22Rv1 (cell line): Measurements from ENCODE around the gene AFP.

Experiments
- ZFX ChIP-seq: fragments of 450-650 bp; IDR thresholded peaks from 2 replicates; pipeline ENCODE4 v1.6.1; 2017; ENCODE audit warnings: antibody characterized with exemption, borderline replicate concordance
- TF ChIP-seq, protein P1 (sequence below): fragments of 450-650 bp; IDR thresholded peaks from 2 replicates; pipeline ENCODE4 v1.5.1; 2017; ENCODE audit warnings: mild to moderate bottlenecking

DNA sequence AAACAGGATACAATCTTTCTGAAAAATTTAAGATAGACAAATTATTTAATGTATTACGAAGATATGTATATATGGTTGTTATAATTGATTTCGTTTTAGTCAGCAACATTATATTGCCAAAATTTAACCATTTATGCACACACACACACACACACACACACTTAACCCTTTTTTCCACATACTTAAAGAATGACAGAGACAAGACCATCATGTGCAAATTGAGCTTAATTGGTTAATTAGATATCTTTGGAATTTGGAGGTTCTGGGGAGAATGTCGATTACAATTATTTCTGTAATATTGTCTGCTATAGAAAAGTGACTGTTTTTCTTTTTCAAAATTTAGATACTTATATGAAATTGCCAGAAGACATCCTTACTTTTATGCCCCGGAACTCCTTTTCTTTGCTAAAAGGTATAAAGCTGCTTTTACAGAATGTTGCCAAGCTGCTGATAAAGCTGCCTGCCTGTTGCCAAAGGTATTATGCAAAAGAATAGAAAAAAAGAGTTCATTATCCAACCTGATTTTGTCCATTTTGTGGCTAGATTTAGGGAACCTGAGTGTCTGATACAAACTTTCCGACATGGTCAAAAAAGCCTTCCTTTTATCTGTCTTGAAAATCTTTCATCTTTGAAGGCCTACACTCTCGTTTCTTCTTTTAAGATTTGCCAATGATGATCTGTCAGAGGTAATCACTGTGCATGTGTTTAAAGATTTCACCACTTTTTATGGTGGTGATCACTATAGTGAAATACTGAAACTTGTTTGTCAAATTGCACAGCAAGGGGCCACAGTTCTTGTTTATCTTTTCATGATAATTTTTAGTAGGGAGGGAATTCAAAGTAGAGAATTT lies 26.8 kb upstream of the AFP start:
- TF ChIP-seq, protein P1, sequence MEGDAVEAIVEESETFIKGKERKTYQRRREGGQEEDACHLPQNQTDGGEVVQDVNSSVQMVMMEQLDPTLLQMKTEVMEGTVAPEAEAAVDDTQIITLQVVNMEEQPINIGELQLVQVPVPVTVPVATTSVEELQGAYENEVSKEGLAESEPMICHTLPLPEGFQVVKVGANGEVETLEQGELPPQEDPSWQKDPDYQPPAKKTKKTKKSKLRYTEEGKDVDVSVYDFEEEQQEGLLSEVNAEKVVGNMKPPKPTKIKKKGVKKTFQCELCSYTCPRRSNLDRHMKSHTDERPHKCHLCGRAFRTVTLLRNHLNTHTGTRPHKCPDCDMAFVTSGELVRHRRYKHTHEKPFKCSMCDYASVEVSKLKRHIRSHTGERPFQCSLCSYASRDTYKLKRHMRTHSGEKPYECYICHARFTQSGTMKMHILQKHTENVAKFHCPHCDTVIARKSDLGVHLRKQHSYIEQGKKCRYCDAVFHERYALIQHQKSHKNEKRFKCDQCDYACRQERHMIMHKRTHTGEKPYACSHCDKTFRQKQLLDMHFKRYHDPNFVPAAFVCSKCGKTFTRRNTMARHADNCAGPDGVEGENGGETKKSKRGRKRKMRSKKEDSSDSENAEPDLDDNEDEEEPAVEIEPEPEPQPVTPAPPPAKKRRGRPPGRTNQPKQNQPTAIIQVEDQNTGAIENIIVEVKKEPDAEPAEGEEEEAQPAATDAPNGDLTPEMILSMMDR, result no peak
- TF ChIP-seq ZFX, result no peak
